ENCODE data around the gene SCP2.

Gene SCP2, protein sequence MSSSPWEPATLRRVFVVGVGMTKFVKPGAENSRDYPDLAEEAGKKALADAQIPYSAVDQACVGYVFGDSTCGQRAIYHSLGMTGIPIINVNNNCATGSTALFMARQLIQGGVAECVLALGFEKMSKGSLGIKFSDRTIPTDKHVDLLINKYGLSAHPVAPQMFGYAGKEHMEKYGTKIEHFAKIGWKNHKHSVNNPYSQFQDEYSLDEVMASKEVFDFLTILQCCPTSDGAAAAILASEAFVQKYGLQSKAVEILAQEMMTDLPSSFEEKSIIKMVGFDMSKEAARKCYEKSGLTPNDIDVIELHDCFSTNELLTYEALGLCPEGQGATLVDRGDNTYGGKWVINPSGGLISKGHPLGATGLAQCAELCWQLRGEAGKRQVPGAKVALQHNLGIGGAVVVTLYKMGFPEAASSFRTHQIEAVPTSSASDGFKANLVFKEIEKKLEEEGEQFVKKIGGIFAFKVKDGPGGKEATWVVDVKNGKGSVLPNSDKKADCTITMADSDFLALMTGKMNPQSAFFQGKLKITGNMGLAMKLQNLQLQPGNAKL

DNA sequence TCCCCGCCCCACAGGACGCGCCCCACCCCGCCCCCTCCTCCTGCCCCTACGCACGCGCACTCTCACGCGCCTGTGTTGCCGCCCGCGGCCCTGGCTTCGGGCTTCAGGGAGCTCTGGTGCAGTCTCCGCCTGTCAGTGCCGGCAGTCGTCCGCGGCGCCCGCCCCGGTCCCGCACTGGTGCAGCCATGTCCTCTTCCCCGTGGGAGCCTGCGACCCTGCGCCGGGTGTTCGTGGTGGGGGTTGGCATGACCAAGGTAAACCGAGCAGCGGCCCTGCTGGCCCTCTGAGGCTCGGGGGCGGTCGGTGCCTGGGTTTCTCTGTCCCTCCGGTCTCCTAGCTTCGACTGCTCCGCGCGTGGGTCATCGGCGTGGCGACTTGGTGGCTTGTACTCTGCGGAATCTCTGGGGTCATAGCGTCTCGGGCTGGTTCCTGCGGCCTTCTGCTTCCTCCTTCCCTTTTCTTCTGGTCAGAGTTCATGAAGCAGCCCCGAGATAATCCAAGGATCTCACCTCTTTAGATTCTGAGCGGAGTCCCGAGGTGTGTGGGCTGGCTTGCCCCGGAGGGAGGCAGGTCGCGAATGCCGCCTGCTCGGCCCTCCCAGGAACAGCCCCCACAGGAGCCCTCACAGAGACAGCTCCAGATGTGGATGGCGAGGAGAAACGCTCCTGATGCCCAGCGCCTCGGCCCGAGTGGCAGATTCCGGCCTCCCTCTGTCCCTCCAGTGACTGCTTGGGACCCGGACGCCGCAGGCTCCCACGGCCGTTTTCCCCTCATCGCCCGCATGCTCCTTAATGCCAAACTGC is at the start of gene SCP2:
TSS of gene SCP2 (plus strand) at position 65 of the 803 bp plus-strand sequence. CDS start at position 186, 121 bp downstream.
- H3K4me1 ChIP-seq (ENCODE audit: control insufficient read depth, insufficient read depth, low read length) = peaks cover 22% of the 10 kb centered on the region
- H3K36me3 ChIP-seq (ENCODE audit: control insufficient read depth, insufficient read depth, low read length, severe bottlenecking) = no peaks in the 10 kb centered on the region

DNA sequence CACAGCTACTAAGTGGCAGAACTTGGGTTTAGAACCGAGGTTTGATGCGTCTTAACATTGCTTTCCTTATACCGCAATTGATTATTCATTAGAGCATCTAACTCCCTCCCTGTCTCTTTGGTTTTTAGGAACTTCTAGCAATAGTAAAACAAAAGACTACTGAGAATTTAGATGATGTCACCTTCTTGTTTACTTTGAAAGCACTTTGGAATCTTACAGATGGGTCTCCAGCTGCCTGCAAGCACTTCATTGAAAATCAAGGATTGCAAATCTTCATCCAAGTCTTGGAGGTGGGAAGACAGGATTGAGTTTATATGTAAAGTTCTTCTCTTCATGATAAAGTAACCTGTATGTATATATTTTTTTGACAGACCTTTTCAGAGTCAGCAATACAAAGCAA is 49.5 kb upstream of the SCP2 start:
- DNase-seq (ENCODE audit: low read depth) = peak; percentile 13
- no peaks in the 10 kb centered on the region for H3K36me3 ChIP-seq (ENCODE audit: control insufficient read depth, insufficient read depth, low read length, severe bottlenecking)
- H3K4me1 ChIP-seq (ENCODE audit: control insufficient read depth, insufficient read depth, low read length) = no peaks in the 10 kb centered on the region
- no peak overlapping the region for H3K4me3 ChIP-seq (ENCODE audit: low read length)
- no peaks in the 10 kb centered on the region for H3K27me3 ChIP-seq (replicated peaks; ENCODE audit: control insufficient read depth, insufficient read depth, low read length)
- H3K9me3 ChIP-seq (ENCODE audit: control insufficient read depth, low read length) = no peaks in the 10 kb centered on the region
- no peak overlapping the region for H3K9ac ChIP-seq (ENCODE audit: low read length)

More for the DNA sequence above, at the start of gene SCP2:
- H3K9me3 ChIP-seq (ENCODE audit: control insufficient read depth, low read length) = no peaks in the 10 kb centered on the region
- peak; percentile 83 for DNase-seq (ENCODE audit: low read depth)
- H3K9ac ChIP-seq (ENCODE audit: low read length) = peak within 1 kb of the TSS; percentile 97
- peak within 1 kb of the TSS; percentile 97 for H3K4me3 ChIP-seq (ENCODE audit: low read length)
- H3K27me3 ChIP-seq (replicated peaks; ENCODE audit: control insufficient read depth, insufficient read depth, low read length) = no peaks in the 10 kb centered on the region

DNA sequence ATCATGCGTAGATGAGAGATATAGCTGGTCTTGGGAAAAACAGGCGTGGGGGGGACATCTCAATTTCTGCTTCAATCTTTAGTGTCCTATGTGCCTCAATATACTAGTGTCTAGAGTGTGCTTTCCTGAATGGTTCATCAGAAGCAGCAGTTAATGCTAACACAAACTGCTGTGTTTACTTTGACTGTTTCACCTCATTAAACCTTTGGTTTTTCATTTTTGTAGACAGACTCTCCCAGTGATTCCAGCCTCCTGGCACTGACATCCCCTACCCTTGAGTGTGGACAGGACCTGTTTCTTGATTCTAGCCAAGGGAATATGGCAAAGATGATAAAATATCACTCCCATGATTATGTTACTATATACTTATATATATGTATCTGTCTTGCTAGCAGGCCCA is 46.9 kb upstream of the SCP2 start:
- Histone ChIP-seq H3K36me3 (ENCODE audit: control insufficient read depth, insufficient read depth, low read length, severe bottlenecking) (no peaks in the 10 kb centered on the region), H3K27me3 (replicated peaks; ENCODE audit: control insufficient read depth, insufficient read depth, low read length) (no peaks in the 10 kb centered on the region), H3K9ac (ENCODE audit: low read length) (no peak overlapping the region), H3K4me3 (ENCODE audit: low read length) (no peak overlapping the region), H3K9me3 (ENCODE audit: control insufficient read depth, low read length) (no peaks in the 10 kb centered on the region), H3K4me1 (ENCODE audit: control insufficient read depth, insufficient read depth, low read length) (no peaks in the 10 kb centered on the region)
- DNase-seq (ENCODE audit: low read depth) = no peak

DNA sequence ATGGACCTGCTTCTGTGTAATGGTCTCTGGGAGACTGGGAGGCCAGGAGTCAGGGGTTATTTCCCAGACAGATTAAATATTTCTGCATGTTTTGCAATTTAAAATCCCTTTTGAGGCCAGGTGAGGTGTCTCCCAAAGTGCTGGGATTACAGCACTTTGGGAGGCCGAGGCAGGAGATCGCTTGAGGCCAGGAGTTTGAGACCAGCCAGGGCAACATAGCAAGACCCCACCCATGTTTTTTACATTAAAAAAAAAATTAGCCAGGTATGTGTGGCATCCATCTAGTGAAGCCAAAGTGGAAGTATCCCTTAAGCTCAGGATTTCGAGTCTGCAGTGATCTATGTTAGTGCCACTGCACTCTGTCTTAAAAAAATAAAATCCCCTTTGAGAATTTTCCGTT is 39.6 kb upstream of the SCP2 start:
- Histone ChIP-seq H3K27me3 (replicated peaks; ENCODE audit: control insufficient read depth, insufficient read depth, low read length) (no peaks in the 10 kb centered on the region), H3K36me3 (ENCODE audit: control insufficient read depth, insufficient read depth, low read length, severe bottlenecking) (no peaks in the 10 kb centered on the region), H3K9ac (ENCODE audit: low read length) (no peak overlapping the region), H3K4me1 (ENCODE audit: control insufficient read depth, insufficient read depth, low read length) (no peaks in the 10 kb centered on the region), H3K9me3 (ENCODE audit: control insufficient read depth, low read length) (no peaks in the 10 kb centered on the region), H3K4me3 (ENCODE audit: low read length) (no peak overlapping the region)
- DNase-seq (ENCODE audit: low read depth) = no peak

DNA sequence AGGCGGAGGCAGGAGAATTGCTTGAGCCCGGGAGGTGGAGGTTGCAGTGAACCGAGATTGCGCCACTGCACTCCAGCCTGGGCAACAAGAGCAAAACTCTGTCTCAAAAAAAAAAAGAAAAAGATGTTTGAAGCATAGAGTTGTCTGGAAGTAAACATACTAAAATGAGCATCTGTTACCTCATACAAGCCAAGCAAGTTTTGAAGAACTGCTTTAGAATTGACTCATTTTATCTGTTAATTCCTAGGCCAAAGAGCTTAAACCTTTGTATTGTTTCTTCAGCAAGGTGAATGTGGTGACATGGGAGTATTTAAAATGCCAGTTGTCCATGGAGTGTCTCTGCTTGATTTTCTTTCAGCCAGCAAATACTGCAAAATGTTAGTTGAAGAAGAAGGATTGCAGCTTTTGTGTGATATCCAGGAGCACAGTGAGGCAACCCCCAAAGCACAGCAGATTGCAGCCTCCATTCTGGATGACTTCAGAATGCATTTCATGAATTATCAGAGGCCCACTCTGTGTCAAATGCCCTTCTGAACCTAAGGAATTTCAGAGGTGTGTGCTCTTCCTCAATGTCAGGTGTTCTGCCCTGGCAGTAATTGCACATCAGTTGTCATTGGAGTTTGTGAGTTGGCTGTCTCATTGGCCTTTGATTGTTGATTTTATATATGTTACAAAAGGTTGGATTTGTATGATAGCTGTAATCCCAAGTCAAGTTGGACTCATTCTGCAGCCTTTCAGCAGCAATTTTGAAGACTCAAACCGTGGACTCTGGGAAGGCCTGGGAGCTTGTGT is 34.5 kb upstream of the SCP2 start:
- Histone ChIP-seq H3K4me3 (ENCODE audit: low read length) (no peak overlapping the region), H3K4me1 (ENCODE audit: control insufficient read depth, insufficient read depth, low read length) (no peaks in the 10 kb centered on the region), H3K9me3 (ENCODE audit: control insufficient read depth, low read length) (no peaks in the 10 kb centered on the region), H3K36me3 (ENCODE audit: control insufficient read depth, insufficient read depth, low read length, severe bottlenecking) (peaks cover 7% of the 10 kb centered on the region), H3K27me3 (replicated peaks; ENCODE audit: control insufficient read depth, insufficient read depth, low read length) (no peaks in the 10 kb centered on the region), H3K9ac (ENCODE audit: low read length) (no peak overlapping the region)
- no peak for DNase-seq (ENCODE audit: low read depth)

DNA sequence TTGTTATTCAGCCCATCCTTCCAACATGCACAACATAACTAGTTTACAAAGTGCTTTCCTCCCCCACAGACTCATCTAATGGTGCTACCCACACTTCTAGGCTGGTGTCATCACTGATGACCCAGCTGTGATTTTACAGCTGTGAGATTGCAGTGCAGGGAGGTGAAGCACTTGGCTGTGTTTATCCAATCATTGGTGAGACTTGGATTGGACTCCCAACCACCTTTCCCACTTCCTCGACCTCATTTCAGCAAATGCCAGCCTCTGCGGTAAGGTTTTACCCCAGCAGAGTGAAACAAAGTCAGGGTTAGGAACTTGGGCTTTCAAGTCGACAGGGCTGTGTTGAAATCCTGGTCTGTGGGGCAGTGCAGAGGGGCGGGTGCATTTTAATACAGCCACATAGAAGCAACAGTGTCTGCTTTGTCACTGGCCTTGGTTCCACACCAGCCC is 27.6 kb upstream of the SCP2 start:
- Histone ChIP-seq H3K36me3 (ENCODE audit: control insufficient read depth, insufficient read depth, low read length, severe bottlenecking) (peaks cover 9% of the 10 kb centered on the region), H3K4me3 (ENCODE audit: low read length) (no peak overlapping the region), H3K27me3 (replicated peaks; ENCODE audit: control insufficient read depth, insufficient read depth, low read length) (no peaks in the 10 kb centered on the region), H3K9me3 (ENCODE audit: control insufficient read depth, low read length) (no peaks in the 10 kb centered on the region), H3K9ac (ENCODE audit: low read length) (no peak overlapping the region), H3K4me1 (ENCODE audit: control insufficient read depth, insufficient read depth, low read length) (no peaks in the 10 kb centered on the region)
- peak; percentile 17 for DNase-seq (ENCODE audit: low read depth)

DNA sequence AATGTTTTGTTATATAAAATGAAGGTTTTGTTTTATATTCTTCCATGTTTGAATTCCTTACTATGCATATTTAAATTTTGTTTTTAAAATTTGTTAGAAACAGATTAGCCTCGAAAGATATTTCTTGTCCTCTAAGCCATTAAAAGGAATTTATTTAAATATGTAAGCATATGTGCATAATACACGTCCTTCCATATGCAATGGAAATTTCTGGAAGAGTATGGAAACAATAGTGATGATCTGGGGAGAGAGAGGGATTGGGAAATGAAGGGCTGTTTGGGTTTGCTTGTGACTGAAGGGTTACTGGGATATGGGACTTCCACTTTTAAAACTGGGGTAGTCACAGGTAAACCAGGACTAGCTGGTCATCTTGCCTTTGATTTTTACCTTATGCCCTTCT is 26.7 kb upstream of the SCP2 start:
- Histone ChIP-seq H3K9ac (ENCODE audit: low read length) (no peak overlapping the region), H3K27me3 (replicated peaks; ENCODE audit: control insufficient read depth, insufficient read depth, low read length) (no peaks in the 10 kb centered on the region), H3K36me3 (ENCODE audit: control insufficient read depth, insufficient read depth, low read length, severe bottlenecking) (peaks cover 9% of the 10 kb centered on the region), H3K4me1 (ENCODE audit: control insufficient read depth, insufficient read depth, low read length) (no peaks in the 10 kb centered on the region), H3K4me3 (ENCODE audit: low read length) (no peak overlapping the region), H3K9me3 (ENCODE audit: control insufficient read depth, low read length) (no peaks in the 10 kb centered on the region)
- no peak for DNase-seq (ENCODE audit: low read depth)

DNA sequence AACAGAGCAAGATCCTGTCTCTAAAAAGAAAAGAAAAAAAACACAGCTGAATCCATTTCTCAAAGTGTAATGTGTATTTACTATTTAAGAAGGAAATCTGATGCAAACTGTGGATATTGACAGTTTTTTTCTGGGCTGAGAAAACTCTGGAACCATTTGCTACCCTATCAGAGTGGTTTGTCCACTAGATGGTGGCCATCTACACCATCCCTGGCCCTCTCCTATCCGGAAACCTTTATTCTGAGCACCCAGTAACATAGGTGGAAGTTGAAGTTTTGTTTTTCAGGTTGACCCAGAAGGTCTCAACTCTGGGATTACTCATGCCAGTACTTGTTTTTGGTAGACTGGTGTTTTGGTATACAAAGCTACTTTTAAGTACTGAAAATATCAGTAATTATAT is 25.7 kb upstream of the SCP2 start:
- DNase-seq (ENCODE audit: low read depth) = no peak
- Histone ChIP-seq H3K36me3 (ENCODE audit: control insufficient read depth, insufficient read depth, low read length, severe bottlenecking) (peaks cover 12% of the 10 kb centered on the region), H3K9me3 (ENCODE audit: control insufficient read depth, low read length) (no peaks in the 10 kb centered on the region), H3K4me1 (ENCODE audit: control insufficient read depth, insufficient read depth, low read length) (peaks cover 5% of the 10 kb centered on the region), H3K4me3 (ENCODE audit: low read length) (no peak overlapping the region), H3K9ac (ENCODE audit: low read length) (no peak overlapping the region), H3K27me3 (replicated peaks; ENCODE audit: control insufficient read depth, insufficient read depth, low read length) (no peaks in the 10 kb centered on the region)

DNA sequence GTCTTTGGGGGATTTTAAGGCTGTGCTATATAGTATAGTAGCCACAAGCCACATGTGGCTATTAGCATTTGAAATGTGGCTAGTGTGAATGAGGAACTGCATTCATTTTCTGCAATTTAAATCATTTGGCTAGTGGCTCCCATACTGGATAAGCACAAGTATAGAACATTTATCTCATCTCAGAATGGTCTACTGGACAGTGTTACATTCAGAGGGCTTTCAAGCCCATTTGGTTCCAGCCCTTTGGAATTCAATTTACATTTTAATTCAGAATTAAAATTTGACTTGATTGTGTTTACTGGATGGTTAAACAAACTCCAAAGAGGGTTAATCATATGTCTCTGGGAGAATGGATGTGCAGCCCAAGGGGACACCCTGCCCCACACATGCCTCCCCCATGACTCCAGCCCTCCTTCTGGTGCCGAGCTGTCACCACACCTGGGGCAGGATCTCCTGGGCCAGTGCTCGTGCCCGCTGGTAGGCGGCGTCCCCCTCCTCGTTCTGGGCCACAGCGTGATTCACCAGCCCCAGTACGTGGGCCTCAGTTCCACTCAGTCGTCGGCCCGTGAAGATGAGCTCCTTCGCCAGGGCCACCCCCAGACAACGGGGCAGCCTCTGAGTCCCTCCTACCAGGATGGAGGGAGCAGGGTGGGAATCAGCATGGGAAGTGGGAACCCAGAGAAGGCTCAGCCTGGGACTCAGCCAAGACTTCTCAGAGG is 22.7 kb upstream of the SCP2 start:
- peaks cover 2% of the 10 kb centered on the region for H3K36me3 ChIP-seq (ENCODE audit: control insufficient read depth, insufficient read depth, low read length, severe bottlenecking)
- no peak for DNase-seq (ENCODE audit: low read depth)
- peaks cover 7% of the 10 kb centered on the region for H3K4me1 ChIP-seq (ENCODE audit: control insufficient read depth, insufficient read depth, low read length)
- H3K4me3 ChIP-seq (ENCODE audit: low read length) = no peak overlapping the region
- no peak overlapping the region for H3K9ac ChIP-seq (ENCODE audit: low read length)
- no peaks in the 10 kb centered on the region for H3K9me3 ChIP-seq (ENCODE audit: control insufficient read depth, low read length)
- H3K27me3 ChIP-seq (replicated peaks; ENCODE audit: control insufficient read depth, insufficient read depth, low read length) = no peaks in the 10 kb centered on the region

DNA sequence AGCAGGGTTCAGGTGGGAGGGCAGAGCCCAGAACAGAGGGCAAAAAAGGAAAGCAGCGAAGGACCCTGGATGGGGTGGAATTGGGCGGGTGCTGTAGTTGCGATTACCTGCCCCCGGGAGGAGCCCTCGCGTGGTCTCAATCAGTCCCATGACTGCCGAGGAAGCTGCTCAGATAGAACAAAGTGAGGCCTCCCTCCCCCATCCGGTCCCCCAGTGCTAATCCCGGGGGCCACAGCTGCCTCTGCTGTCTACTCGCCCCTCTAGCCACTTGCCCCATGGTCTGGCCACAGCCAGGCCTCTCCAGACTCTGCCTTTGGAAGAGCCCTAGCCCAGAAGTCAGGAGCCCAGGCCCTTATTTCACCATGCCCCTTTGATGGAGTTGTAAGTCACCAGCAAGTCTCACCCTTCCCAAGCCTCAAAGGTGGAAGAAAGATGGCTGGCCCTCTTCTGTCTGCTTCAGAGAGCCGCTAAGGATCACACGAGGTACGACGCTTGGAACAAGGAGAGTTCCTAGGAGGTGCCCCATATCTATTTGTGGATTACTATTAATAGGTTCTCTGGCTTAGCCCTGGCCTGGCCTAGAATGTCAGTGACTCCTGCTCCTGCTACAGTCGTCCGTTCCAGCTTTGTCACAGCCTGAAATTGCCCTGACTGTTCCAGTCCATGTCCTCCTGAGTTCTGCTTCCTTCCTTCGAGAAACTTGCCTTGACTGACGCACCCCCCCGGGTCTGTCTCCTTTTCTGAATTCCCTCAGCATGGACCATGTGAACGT is 22.0 kb upstream of the SCP2 start:
- Histone ChIP-seq H3K36me3 (ENCODE audit: control insufficient read depth, insufficient read depth, low read length, severe bottlenecking) (peaks cover 2% of the 10 kb centered on the region), H3K4me1 (ENCODE audit: control insufficient read depth, insufficient read depth, low read length) (peaks cover 7% of the 10 kb centered on the region), H3K27me3 (replicated peaks; ENCODE audit: control insufficient read depth, insufficient read depth, low read length) (no peaks in the 10 kb centered on the region), H3K9me3 (ENCODE audit: control insufficient read depth, low read length) (no peaks in the 10 kb centered on the region), H3K4me3 (ENCODE audit: low read length) (no peak overlapping the region), H3K9ac (ENCODE audit: low read length) (no peak overlapping the region)
- DNase-seq (ENCODE audit: low read depth) = peak; percentile 15

Measured in adipocyte (in vitro differentiated cells).